GM18517 (cell line): ENCODE data around the gene RAD51B.

ENCODE experiments used
- ATAC-seq: cut with Tn5 transposase; IDR thresholded peaks from one replicate; pipeline ENCODE4 v1.9.1; 2021; ENCODE audit warnings: mild to moderate bottlenecking, moderate library complexity; ENCODE audit not compliant: unreplicated experiment

RAD51B gene

DNA sequence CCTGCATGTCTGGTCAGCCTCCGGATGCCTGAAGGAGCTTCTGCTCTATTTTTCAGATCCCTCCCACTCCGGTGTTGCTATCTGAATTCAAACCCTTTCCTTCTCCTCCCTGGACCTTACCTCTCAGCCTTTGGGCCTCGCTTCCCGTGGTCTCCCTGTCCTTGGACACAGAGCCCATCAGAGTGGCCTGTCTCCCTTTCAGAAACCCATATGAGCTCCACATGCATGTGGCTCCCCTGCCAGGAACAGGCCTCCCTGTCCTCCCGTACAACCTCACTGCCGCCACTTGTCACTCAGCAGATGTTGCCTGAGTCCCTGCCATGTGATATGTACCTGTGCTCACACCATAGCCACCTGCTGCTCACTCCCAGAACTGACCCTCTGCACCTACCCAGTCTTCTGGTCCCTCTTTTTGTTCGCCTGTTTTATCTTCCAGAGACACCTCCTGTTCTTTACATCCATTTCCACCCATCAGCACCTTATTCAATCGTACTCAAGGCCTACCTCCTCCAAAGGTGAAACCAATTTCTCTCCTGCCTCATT lies 790.7 kb downstream of the RAD51B start:
- no peak for ATAC-seq

DNA sequence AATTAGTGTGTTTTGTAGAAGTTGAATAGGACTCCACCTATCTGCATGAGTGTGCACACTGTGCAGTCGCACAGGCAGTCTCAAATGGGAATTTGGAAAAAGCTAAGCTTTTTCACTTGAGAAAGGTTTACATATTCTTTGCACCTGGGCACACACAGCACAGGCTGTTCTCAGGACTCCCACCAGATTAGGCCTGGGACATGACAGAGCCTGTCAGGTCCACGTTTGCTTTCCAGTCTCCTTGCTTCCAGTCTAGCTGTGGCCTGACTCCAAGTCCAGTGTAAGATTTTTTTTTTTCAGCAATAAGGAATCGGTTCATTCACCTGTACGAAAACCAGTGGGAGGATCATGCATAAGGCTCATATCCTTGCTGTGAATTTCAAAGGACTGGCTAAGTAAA lies 792.0 kb downstream of the RAD51B start:
- ATAC-seq, result no peak

DNA sequence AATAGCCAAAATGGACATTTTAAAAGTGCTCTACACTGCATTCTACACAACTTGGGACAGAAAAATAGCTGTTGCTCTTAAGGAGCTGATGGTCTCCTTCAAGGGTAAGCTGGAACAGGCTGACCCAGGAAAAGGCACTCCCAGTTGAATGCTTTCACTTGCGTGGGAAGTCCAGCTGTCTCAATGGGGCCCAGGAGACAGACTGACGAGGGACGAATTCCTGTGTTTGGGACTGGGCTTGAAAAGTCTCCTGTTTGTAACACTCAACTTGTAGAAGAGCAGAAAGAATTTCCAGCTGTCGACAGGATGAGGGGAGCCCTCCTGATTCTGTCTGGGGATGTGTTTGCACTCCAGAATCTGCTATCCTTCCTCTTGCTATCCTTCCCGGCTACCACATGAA lies 792.5 kb downstream of the RAD51B start:
- no peak for ATAC-seq

DNA sequence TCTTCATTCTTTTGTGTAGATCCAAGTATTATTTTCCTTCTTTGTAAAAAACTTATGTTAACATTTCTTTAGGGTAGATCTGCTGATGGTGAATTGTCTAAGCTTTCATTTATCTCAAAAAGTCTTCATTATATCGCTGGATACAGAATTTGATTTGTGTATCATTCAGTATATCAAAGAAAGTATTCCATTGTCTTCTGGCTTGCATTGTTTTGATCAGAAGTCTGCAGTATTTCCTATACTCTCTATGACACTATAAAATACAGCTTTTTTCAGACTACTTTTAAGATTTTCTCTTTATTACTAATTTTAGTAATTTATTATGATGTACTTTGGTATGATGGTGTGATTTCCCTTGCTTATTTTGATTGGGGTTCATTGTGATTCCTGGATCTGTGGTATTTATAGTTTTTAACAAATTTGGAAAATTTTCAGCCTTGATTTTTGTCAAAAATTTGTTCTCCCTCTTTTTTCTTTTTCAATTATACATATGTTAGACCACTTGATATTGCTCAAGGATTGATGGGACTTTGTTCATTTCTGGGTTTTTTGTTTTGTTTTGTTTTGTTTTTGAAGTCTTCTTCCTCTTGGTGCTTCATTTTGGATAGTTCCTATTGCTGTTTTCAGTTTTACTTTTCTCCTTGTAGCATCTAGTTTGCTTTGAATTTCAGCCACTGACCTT lies 796.8 kb downstream of the RAD51B start:
- ATAC-seq, result no peak

DNA sequence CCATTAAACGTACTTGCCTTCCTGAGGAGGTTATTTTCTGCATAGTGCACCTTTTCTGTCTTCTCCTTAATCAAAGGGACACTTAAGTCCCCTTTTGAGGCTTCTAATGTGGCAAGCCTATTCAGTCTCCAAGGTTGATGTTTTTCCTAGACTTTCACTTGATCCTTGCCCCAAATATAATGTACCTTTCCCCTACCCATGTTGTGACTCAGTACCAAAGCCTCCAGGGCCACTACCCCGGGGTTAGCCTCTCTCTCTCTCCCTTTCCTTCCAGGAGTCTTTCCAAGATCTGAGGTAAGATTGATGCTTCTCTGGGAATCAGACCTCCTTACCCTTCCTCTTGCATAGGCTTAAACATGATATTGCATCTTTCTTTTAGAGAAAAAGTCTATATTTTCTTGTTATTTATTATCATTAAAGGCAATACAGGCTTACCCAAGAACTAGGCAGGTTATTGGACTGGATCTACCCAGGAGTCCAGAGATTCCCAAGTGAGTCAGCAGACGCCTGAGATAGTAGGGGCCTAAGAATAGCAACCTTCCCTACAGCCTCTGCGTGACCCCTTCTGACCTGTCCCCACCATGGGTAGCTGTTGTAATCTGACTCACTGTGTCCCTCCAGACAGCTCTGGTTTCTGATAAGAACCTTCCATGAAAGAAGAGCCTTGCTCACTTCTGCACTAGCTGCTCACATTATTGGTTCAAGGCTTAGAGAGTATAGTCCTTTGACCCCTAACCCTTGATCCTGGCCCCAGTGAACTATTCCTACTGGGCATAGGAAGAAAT lies 800.4 kb downstream of the RAD51B start:
- ATAC-seq, result no peak

DNA sequence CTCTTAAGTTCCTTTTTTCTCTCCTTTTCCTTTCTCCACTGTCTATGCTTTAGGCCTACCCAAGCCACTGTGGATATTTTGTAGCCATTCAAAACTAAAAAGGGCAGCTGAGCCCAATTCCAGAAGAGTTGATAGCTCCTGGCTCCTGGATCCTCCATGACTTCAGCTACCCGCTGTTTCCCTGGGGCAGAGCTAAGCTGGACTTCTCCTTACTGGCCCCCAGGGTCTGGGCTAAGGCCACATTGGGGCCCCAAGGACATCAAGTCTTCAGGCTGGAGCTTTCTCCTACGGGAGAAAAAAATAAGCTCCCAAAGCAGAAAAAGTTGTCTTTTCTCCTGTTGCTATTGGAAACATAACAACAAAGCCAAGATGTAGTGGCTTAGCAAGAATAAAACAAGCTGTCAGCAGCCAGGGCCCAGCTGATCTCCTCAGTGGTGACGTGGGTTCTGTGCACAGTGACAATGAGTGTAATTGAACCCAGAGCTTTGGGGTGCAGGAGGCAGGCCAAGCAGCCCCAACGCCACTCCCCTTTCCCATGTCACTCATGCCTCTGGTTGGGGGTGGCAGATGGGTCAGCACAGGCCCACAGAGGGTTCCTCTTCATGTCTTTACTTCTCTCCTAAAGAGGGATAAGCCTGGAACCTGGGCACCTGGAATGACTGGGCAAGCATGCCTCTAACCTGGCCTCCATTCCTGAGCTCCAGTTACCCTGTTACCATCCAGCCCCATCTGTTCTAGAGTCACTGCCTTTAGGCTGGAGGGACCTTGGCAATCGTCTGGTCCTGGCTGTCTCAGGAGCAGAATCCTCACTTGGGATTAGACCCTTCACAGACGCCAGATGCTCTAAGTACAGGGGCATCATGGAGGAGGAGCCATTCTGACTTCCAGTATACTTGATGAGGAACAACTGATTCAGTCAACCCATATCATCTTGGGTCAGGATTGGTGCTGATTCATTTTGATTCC lies 802.1 kb downstream of the RAD51B start:
- no peak for ATAC-seq

DNA sequence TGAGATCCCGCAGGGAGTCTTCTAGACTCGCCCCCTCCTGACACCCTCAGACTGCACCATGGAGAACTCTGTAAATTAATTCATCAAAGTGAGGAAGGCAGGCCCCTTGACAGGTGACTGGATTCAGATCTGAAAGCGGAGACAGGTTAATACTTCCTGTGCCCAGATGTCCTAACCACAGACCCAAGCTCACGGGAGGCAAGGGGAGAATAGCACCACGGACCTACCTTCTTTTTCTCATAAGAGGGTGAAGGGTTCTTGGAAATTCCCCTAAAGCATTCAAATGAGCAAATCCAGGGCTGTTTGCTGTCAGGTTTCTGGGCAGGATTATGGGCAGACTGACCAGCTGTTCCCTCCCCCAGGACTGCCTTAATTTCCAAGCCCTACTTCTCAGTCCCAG lies 803.3 kb downstream of the RAD51B start:
- ATAC-seq, result no peak

DNA sequence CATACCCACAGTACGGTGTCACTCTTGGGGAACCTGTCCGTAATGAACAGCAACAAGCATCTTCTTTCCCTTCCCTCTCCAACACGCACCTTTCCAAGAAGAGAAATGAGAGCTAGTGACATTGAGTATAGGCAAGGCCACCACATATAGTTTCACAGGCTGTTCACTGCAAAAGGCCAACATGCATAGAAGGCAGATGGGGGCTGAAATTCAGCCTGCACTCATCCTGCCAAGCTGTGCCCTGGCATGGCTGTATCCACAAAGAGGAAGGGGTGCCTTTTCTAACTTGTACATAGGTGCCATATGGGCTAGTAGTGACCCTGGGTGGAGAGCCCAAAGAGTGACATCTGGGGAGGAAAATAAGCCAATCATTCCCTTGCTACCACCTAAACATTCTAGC lies 803.7 kb downstream of the RAD51B start:
- no peak for ATAC-seq

DNA sequence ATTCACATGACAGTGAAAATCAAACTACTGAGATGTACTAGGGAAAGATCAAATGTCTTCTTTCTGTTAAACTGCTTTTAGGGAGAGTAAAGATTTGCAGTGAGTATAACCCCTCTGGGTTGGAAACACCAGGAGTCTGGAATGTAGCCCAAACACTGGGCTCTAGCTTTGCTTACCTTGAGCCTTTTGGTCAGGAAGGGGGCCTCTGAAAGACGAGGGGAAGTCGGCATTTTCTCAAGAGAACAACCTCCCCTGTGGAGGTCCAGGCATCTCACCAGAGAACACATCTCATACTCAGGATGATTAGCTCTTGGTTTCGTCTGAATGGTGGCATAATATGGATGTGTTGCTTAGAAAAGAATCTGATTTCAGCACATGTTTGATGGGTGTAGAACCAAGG lies 804.2 kb downstream of the RAD51B start:
- no peak for ATAC-seq

DNA sequence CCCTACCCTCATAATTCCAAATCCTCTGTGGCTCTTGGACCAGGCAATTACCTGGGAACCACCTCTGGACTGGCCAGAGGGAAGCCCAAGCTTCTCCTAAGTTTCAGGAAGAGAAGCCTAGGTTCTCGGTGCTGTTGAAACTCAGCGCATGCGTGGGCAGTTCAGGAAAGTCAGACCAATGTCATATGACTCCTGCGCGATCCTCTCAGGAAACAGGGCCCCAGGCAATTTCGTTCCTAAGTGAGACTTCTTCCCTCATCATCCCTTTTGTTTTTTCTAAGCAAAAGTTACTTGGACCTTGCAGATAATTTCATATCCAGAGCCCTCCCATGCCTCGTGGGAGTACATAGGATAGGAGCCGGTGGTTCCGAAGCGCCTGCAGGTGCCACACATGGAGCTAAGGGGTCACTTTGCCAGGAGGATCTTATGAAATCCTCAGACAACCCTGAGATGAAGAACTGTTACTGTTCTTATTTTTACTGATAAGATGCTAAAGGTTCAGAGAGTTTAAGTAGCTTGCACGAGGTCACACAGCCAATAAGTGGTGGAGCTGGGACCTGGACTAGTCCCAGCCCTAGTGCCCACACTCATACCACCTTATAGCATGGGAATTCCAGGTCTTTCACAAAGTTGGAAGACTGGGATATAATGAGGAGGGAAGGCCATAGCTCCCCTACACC lies 805.1 kb downstream of the RAD51B start:
- ATAC-seq, result no peak

DNA sequence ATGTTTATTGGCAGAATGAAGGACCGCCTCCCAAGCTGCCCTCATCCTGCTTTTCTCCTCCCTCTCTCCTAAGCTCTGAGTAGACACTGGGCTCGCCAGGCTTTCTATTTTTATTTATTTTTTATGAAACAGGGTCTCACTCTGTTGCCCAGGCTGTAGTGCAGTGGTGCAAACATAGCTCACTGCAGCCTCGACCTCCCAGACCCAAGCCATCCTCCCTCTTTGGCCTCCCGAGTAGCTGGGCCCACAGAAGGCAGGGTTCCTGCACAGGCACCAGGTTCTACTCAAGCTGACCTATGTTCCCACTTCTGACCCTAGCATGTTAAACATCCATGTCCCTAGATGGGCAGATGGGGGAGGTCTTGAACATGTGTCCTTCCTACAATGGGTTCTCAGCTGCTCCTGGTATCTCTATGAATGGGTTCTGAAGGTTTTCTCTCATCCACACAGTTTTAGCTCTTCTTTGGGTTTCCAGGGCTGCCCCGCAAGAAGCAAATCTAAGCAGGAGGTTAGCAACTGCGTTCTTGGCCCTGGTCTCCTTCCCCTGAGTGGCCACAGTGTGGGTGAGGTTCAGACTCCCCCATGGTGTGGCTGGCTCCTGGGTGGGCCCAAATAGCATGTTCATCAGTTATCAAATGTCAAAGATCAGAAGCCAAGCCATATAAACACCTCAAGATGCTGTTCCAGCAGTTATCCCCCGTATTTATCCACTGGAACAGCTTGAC lies 805.9 kb downstream of the RAD51B start:
- no peak for ATAC-seq

DNA sequence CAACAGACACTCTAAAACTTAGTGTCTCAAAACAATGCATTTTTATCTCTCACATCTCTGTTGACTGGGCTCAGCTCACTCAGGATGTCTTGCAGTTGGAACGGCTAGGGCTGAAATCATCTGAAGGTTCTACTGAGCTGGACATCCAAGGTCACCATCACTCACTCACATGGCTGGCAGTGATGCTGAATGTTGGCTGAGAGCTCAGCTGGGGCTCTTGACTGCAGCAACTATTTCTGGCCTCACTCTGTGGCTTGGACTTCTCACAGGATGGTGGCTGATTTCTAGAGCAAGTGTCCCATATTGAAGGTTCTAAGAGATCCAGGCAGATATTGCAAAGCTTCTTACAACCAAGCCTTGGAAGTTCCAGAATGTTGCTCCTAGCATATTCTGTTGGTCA lies 806.8 kb downstream of the RAD51B start:
- ATAC-seq, result no peak

DNA sequence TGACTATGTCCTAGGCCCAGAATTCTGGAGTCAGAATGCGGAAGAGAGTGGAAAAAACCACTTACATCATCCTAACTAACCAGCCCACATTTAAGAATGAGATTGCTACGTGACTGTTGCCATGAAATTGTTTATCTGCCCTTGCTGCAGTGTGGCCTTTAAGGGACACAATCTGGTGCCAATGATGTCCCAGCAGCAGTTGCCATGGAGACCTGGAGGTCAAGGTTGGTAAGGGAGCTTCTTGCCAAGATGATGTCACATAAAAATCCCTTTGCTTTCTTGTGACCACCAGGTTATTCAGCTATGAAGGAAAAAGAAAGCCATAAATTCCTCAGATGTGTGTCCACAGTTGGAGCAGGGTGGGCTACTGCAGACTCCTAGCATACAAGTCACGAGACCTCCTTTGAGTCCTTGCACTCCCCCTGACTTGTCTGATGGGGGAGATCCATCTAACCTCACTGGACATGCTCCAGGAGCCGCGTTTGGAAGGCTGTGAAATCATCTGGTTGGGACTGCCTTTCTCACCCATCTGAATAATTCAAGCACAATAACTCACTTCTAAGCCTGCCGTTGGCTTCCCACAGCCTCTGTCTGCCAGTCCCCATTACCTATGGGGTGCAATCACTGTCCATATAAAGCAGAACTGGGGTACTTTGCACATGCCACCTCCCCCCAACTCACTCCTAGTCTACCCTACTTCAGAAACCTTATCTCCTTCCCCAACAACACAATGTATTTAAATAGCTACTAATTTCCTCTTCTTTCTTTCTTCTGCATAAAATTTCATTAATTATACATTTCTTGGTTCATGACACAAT lies 807.7 kb downstream of the RAD51B start:
- no peak for ATAC-seq

DNA sequence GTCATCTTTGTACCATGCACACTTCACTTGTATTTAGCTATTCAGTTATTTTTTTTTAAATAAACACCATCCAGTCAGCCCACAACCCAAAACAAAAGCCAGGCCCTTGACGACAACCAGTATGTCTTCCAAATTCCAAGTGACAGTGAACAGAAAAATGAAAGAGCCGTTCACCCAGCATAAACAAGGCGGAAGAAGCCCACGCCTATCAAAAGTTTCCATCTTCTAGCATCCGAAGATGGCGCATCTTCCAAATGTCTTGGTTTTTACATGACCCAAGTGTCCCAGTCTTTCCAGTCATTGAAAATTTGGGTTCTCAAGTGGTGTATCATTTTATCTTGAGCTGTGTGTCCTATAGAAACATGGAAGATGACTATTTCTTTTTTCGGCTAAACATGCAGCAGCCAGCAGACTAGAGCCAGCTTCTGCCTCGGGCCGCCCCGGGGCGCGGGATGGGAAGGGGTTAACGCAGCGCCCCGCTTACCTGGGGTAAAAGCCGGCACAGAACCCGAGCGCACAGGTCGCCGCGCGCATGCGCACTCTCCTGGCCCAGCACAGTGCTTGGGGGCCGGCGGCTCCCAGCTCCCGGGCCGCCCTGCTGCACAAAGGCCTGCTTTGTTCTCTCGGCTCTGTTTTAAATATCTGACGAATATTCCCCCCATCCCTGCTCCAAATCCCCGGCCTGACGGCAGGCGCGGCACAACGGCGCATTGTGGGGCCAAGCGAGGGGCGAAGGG lies 808.5 kb downstream of the RAD51B start:
- no peak for ATAC-seq

DNA sequence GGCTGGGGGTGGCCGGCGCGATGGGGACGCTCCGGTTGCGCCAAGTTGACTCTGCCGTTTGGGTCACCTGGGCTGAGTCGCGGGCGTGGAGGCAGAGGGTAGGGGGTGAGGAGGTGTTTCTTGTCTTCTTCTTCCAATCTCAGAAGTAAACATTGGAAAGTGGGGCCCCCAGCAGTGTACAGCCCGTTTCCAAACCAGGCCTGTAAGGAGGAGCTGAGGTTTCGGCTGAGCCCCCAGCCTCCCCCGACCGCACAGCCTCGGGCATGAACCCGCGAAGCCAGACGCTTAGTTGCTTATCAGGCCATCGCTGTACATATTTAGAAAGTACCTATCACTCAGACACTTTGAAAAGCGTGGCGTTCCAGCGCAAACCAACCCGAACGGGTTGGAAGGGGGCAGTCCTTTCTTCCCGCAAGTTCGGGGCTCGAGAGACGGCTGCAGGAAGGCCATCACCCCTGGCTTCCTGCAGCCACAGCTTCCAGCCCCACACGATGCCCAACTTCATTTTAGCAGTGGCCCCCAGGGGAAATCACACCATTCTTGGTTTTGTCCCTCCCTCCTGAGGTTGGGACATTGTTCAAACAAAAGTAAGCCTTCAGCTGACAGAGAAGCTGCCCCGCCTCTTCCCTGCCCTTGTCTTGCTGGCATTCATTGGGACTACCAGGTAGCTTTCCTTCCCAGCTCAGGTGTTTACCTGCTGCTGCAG lies 809.2 kb downstream of the RAD51B start:
- no peak for ATAC-seq

DNA sequence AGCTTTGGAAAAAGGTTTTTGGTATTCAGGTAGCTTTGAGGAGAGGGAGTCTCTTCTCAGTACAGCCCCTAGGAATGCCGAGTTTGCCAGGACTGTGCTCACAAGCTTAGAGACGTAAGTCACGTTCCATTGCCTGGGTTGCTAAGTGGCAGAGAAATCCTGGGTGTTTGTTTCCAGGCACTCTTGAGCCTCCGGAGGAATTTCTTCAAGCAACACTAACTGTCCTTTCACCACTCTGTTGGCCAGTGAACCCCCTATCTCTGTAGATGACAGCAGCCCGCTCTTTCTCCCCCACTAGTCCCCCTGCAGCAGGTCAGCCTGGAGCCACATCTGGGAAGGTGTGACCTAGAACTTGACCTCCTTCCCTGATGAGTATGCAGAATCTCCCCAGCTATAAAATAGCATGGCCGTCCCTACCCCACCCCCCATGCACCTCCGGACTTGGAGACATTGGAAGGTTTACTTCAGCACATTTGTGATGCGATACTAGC lies 810.5 kb downstream of the RAD51B start:
- ATAC-seq, result no peak

DNA sequence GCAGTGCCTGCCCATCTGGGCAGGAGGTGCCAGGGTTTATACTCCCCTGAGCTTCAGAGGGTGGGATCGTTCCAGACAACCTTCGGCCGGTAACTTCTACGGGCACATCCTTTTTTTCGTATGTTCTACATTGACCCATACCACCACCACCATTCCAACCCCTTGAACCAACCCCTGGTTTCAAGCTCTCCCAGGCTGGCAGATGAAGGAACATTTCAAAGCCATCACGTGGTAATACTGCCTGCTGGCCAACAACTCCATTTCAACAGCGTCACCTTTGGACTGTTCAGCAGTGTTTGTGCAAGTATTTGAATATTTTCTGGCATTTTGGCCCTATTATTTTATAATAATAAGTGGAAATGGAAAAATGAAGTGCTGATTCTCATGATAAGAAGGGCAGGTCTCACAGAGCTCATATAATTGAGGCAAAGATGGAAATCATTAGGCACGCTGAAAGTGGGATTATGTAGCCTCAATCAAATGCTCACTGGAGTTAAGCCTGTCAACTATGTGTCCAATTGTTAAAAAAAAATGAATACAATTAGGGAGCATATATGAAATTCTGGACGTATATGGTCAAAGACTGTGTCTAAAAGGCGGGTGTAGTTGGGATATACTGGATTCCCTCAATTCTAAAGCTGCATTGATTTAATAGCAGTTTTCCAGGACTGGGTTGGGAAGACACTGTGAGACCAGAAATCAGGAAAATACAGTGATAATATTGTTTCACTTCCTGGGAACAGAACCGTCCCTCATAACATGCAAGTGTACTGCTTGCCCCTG lies 811.2 kb downstream of the RAD51B start:
- ATAC-seq, result no peak
